Measurements from ENCODE around the gene WAPL.

Gene WAPL

GRCh38 chr10:86440874-86441843, 80.4 kb downstream of the WAPL start:
- no peak overlapping the region for H3K27ac ChIP-seq (ENCODE audit: low read length)
- H3K4me2 ChIP-seq (ENCODE audit: low read depth, low read length) = no peak overlapping the region
- H3F3A ChIP-seq (ENCODE audit: insufficient read depth, low read length) = no peaks in the 10 kb centered on the region
- H3K9me3 ChIP-seq (replicated peaks; ENCODE audit: insufficient read depth, low read length) = no peaks in the 10 kb centered on the region
- peaks cover 9% of the 10 kb centered on the region; the same call in 1 of the 2 replicates for H3K79me2 ChIP-seq (ENCODE audit: low read length)
- H4K20me1 ChIP-seq (ENCODE audit: insufficient read depth, low read length) = no peaks in the 10 kb centered on the region
- no peaks in the 10 kb centered on the region for H3K4me1 ChIP-seq (ENCODE audit: low read length)
- no peak for DNase-seq
- H3K36me3 ChIP-seq (replicated peaks; ENCODE audit: insufficient read depth, low read length) = peaks cover 13% of the 10 kb centered on the region; the same call in 1 of the 2 replicates
- TF ChIP-seq EZH2 (optimal IDR thresholded peaks at IDR 0.05; ENCODE audit: low read depth, low read length) = no peak
- no peak overlapping the region for H3K9ac ChIP-seq (ENCODE audit: low read length)
- no peaks in the 10 kb centered on the region for H3K27me3 ChIP-seq (replicated peaks; ENCODE audit: insufficient read depth, low read length)
- H3K4me3 ChIP-seq (ENCODE audit: low read length) = no peak overlapping the region
- no peaks in the 10 kb centered on the region for H3K9me2 ChIP-seq (replicated peaks; ENCODE audit: insufficient read depth, low read length)
- H2AFZ ChIP-seq (ENCODE audit: low read length) = no peak overlapping the region

GRCh38 chr10:86439544-86439943, 82.0 kb downstream of the WAPL start:
- Histone ChIP-seq H3K9me2 (replicated peaks; ENCODE audit: insufficient read depth, low read length) (no peaks in the 10 kb centered on the region), H3F3A (ENCODE audit: insufficient read depth, low read length) (no peaks in the 10 kb centered on the region), H3K4me3 (ENCODE audit: low read length) (no peak overlapping the region), H3K27me3 (replicated peaks; ENCODE audit: insufficient read depth, low read length) (no peaks in the 10 kb centered on the region), H3K9me3 (replicated peaks; ENCODE audit: insufficient read depth, low read length) (no peaks in the 10 kb centered on the region), H3K4me1 (ENCODE audit: low read length) (no peaks in the 10 kb centered on the region), H3K4me2 (ENCODE audit: low read depth, low read length) (no peak overlapping the region), H3K9ac (ENCODE audit: low read length) (no peak overlapping the region), H4K20me1 (ENCODE audit: insufficient read depth, low read length) (no peaks in the 10 kb centered on the region), H3K36me3 (replicated peaks; ENCODE audit: insufficient read depth, low read length) (peaks cover 13% of the 10 kb centered on the region; the same call in 1 of the 2 replicates), H3K79me2 (ENCODE audit: low read length) (peaks cover 4% of the 10 kb centered on the region; the same call in 1 of the 2 replicates), H2AFZ (ENCODE audit: low read length) (no peak overlapping the region), H3K27ac (ENCODE audit: low read length) (no peak overlapping the region)
- TF ChIP-seq EZH2phosphoT487 (IDR thresholded peaks at IDR 0.05; ENCODE audit: low read length) = no peak
- TF ChIP-seq CTCF (IDR thresholded peaks at IDR 0.05; ENCODE audit: low read length) = no peak
- TF ChIP-seq EZH2 (optimal IDR thresholded peaks at IDR 0.05; ENCODE audit: low read depth, low read length) = no peak
- no peak for DNase-seq

GRCh38 chr10:86438091-86438749, 83.4 kb downstream of the WAPL start:
- no peak overlapping the region for H3K27ac ChIP-seq (ENCODE audit: low read length)
- no peak overlapping the region for H2AFZ ChIP-seq (ENCODE audit: low read length)
- H4K20me1 ChIP-seq (ENCODE audit: insufficient read depth, low read length) = no peaks in the 10 kb centered on the region
- no peaks in the 10 kb centered on the region for H3K27me3 ChIP-seq (replicated peaks; ENCODE audit: insufficient read depth, low read length)
- H3K79me2 ChIP-seq (ENCODE audit: low read length) = no peaks in the 10 kb centered on the region
- no peaks in the 10 kb centered on the region for H3F3A ChIP-seq (ENCODE audit: insufficient read depth, low read length)
- no peak overlapping the region for H3K4me3 ChIP-seq (ENCODE audit: low read length)
- no peak overlapping the region for H3K9ac ChIP-seq (ENCODE audit: low read length)
- no peak for TF ChIP-seq CTCF (IDR thresholded peaks at IDR 0.05; ENCODE audit: low read length)
- TF ChIP-seq EZH2 (optimal IDR thresholded peaks at IDR 0.05; ENCODE audit: low read depth, low read length) = no peak
- no peak overlapping the region for H3K4me2 ChIP-seq (ENCODE audit: low read depth, low read length)
- H3K36me3 ChIP-seq (replicated peaks; ENCODE audit: insufficient read depth, low read length) = peaks cover 13% of the 10 kb centered on the region; the same call in 1 of the 2 replicates
- no peaks in the 10 kb centered on the region for H3K9me3 ChIP-seq (replicated peaks; ENCODE audit: insufficient read depth, low read length)
- no peaks in the 10 kb centered on the region for H3K9me2 ChIP-seq (replicated peaks; ENCODE audit: insufficient read depth, low read length)
- no peak for DNase-seq
- H3K4me1 ChIP-seq (ENCODE audit: low read length) = no peaks in the 10 kb centered on the region

Measured in MM.1S (cell line).